UCSD-AML1 (cell line): Measurements from ENCODE around the gene BCAS3.
"Not testable (repeated sequence)": the region's sequence is repeated elsewhere in the genome, so short reads cannot be mapped to it uniquely, and the experiment has no call there.

Experiments used
- DNase-seq: peaks from one replicate; lab custom pipeline; 2025; ENCODE audit not compliant: unreplicated experiment; lab: John Stamatoyannopoulos, UW

The BCAS3 gene

DNA sequence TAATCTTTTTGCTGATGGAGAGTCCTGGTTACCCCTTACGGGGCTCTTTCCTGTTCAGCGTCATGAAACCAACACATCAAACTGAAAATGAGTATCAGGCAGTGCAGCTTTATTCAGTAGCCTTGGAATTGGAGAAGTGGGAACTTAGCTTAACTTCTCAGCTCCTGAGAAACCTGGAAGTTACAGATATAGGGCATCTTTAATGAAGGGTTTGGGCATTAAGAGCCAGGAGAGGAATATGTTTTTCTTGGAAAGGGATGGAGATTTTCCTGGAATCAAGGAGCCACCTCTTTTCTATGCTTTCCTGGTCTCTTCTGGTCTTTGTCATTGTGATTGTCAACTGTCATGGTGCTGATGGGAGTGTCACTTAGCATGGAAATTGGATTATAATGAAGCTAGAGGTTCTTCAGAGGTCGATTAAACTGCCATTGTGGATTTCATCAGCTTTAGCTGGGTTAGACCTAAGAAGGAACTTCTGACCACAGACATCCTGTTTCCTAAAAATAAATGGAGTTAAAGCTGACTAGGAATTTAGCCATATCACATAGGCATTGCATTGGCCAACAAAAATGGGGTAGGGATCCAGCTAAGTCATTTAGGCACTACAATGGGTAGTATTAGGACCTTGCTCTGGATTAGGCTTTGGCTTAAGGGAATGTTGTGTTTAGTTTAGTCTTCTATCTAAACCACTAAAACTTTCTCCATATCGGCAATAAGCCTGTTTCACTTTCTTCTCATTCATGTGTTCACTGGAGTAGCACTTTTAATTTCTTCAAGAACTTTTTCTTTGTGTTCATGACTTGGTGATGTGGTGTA lies 186.4 kb downstream of the BCAS3 start:
- peak; percentile 9 for DNase-seq

DNA sequence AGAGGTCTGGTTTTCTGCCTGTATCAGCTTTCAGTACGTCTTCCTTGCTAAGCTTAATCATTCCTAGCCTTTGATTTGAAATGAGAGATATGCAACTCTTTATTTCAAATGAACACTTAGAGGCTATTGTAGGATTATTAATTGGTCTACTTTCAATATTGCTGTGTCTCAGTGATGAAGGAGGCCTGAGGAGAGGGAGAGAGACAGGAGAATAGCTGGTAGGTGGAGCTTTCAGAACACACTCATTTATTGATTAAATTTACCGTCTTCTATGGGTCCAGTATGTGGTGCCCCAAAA lies 187.0 kb downstream of the BCAS3 start:
- no peak for DNase-seq

DNA sequence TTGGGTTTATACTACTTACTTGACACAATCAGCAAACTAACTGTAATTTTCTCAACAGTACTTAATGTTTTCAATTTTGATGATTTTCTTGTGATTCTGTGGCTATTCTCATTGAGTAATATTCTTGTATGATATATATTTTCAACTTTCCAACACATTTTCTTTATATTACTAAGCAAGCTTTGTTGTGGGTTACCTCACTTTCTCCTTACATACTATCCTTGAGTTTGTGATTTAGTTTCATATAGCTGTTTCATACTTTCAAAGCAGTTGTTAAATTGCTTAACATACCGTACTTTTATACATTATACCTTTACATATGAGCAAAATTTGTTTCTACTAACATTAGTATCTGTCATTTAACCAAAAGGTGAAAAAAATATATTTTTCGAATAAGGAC lies 197.1 kb downstream of the BCAS3 start:
- no peak for DNase-seq

GRCh38 chr17:60886731-60887613 lies 209.3 kb downstream of the BCAS3 start:
- not testable (repeated sequence) for DNase-seq

- DNase-seq: no peak
Measured at GRCh38 chr17:60887614-60888028, 210.0 kb downstream of the BCAS3 start.

DNA sequence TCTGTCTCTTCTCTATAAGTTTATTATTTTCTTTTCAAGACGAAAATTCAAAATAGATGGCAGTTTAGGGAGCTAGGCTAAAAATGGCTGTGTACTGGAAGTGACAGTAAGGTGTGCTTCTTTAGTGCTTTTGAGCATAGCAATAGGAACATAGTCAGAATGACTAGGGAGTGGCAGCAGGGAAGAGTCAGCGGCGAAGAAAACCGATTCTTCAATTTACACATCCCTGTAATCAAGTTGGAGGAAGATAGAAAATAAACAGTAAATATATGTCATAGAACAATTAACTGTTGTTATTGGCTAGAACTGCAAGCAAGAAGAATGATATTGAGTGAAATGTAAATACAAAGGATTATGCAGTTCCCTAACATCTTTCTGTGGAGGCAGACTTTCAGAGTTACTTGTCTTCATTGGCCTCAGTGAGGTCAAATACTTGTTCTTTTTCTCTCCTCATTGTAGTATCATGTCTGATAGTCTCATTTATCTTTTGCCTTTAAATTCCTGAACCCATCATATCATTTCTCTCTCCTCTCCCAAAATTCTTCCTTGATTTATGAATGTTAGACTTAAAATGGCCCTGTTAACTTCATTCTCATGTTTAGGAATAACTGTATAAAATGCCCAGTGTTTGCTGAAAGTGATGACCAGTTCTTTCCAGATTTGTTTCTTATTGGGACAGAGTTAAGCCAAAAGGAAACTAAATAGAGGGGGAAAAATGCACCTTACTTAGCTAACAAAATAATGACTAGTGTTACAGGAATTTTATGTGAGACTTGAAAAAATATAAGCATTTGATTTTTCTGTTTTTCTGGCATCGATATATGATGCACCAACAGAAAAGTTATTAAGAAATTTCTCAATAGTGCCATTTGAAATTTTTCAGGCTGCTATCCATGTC lies 211.4 kb downstream of the BCAS3 start:
- DNase-seq: no peak

DNA sequence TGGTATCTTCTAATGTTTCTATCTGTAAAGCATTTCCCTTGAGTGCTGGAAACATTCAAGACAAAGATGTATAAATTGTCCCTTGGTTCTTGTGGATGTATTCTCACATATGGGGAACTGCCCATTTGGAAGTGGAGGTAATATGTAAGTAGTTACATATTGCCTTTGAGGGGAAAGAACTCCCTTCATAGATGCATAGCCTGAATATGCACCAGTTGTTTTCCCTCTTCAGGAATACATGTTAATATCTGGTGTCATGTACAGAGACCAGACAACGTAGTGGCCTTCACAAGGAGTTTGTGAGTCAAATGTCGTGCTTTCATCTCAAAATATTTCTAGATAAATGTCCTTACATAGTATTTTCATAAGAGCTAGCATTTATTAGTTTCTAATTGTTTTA lies 213.5 kb downstream of the BCAS3 start:
- DNase-seq: no peak

GRCh38 chr17:60893475-60893874 lies 215.8 kb downstream of the BCAS3 start:
- DNase-seq: no peak

DNA sequence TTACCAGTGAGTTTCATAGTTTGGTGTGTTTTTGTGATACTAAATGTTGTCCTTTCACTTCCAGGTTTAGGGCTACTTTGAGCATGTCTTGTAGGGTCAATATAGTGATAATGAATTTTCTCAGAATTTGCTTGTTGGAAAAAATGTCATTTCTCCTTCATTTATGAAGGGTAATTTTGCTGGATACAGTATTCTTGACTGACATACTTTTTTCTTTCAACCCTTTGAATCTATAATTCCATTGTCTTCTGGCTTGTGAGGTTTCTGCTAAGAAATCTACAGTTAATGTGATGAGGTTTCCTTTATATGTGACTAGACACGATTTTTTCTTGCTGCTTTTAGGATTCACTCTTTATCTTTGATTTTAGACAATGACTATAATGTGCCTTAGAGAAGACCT lies 219.3 kb downstream of the BCAS3 start:
- DNase-seq: no peak

DNA sequence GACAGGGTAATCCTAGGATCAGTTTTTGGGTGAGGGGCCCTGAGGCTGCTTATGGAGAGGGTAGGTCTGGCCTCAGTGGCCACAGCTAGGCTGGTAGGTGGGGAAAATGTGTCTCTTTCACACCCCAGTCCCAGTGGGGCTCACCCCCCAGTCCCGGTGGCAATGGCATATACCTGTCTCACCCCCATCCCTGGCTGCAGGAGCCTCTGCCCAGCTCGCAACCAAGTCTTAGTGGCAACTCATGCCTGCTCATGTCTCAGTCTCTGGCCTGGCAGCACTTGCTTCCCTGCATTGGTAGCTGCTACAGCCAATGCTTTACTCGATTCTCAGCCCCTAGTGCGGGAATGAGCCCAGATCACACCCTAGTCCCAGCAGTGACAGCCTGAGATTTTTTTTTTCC lies 221.5 kb downstream of the BCAS3 start:
- DNase-seq: no peak

- no peak for DNase-seq
Measured at GRCh38 chr17:60900688-60901087, 223.0 kb downstream of the BCAS3 start.

GRCh38 chr17:60901242-60901641 lies 223.6 kb downstream of the BCAS3 start:
- no peak for DNase-seq

DNA sequence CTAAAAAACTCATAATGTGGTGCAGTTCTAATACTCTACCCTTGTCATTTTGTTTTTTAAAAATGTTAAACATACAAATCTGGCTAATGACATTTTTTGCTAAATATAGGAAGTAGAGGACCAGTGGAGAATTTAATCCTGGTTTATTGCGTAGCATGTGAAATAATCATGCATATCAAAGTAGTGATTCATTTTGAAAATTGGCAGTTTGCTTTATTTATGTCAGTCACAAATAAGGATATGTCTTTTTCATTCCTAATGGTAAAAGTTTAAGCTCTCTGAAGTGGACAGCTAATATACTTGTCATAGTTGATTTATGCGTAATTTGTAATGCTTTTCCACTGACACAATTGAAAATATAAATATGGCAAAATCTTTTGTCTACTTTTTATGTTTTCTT lies 224.2 kb downstream of the BCAS3 start:
- DNase-seq: no peak

DNA sequence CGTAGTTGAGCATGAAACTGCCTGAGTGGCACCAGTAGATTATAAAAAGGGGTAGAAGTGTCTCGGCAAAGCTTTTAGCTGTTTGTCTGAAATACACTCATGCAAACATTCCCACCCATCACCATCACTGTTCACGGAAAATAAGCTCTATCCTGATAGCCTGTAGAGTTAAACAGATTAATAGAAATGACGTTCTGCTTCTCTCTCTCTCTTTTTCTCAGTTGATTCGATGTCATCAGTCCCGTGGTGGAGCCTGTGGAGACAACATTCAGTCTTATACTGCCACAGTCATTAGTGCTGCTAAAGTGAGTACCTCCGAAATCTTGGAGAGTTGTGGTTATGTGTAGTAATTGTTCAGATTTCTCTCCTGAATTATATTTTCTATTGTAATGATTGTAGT lies 224.7 kb downstream of the BCAS3 start:
- no peak for DNase-seq

DNA sequence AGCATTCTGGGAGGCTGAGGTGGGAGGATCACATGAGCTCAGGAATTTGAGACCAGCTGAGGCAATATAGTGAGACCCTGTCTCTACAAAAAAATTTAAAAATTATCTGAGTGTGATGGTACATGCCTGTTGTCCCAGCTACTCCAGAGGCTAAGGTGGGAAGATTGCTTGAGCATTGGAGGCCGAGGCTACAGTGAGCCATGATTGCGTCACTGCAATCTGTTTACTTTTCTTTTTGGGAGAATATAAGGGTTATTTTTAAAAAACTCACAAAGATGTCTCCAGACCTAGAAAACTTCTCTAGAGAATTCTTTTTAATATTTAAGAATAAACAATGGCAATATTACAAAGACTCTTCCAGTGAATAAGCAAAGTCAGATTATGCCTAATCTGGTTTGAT lies 226.9 kb downstream of the BCAS3 start:
- no peak for DNase-seq

- no peak for DNase-seq
Measured at GRCh38 chr17:60905709-60906108, 228.1 kb downstream of the BCAS3 start.

DNA sequence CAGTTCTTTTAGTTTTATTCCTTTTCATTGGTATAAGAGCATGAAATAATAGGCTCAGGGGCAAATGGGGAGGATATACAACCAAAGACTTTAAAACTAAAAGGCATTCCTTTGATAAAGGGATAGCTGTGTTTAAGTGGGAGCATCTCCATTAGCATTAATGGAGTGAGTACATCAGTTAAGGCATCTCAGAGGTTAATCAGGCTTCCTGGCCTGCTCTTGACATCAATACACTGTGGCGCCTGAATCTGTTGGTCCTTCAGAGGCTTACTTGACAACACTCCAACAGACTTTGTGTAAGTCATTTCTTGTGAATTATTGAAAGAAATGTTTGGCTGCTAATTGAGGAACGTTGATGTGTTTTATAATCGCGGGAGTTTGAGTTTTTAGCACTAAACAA lies 230.7 kb downstream of the BCAS3 start:
- DNase-seq: no peak

- DNase-seq: no peak
Measured at GRCh38 chr17:60909405-60909804, 231.8 kb downstream of the BCAS3 start.

DNA sequence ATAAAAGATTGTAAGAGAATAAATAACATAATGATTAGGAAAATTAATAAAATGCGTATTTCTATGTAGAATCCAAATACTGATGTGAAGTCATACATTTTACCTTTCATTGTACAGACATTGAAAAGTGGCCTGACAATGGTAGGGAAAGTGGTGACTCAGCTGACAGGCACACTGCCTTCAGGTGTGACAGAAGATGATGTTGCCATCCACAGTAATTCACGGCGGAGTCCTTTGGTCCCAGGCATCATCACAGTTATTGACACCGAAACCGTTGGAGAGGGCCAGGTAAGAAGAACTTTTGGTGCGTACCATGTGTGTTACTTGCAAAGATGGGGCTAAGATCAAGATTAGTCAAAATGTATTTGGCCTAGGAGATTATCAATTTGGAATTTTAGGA lies 232.8 kb downstream of the BCAS3 start:
- no peak for DNase-seq

GRCh38 chr17:60914078-60914477 lies 236.4 kb downstream of the BCAS3 start:
- DNase-seq: no peak

DNA sequence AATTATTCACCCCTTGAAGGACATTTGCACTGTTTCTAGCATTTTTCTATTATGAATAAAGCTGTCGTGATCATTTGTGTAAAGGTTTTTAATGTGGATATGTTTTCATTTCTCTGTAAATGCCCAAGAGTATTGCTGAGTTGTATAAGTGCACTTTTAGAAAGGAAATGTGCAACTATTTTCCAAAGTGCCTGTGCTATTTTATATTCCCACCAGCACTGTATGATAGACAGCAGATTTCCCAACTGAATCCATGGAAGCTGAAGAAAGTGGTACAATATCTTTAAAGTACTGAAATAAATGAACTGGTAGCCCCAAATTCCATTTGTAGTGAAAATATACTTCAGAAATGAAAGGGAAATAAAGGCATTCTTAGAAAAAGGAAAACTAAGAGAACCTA lies 238.4 kb downstream of the BCAS3 start:
- no peak for DNase-seq
